Breast epithelium (tissue), 4 donors: ENCODE data around the gene GRB14. TPM values are rescaled to one million over a fixed set of nuclear protein-coding genes. Genes with fewer than 3 reads are reported as not detected.

Experiments
- DNase-seq, 2 donors: peaks; one replicate each; pipeline ENCODE4 v3.0.0-alpha.2; 2019; ENCODE audit warnings: low spot score in 2 of 2
- H3K27ac ChIP-seq, 2 donors: fragments of 200-600 bp; sonication (generic) in 1 of 2; one replicate each; pipeline ENCODE4 v1.5.1; 2016 to 2019; ENCODE audit warnings: mild to moderate bottlenecking in 1 of 2
- H3K27me3 ChIP-seq, 2 donors: fragments of 200-600 bp; sonication (generic) in 1 of 2; one replicate each; pipeline versions ENCODE4 v1.5.1 to v1.6.0; 2017 to 2019; ENCODE audit warnings: control low read depth in 1 of 2, mild to moderate bottlenecking in 1 of 2
- H3K36me3 ChIP-seq: fragments of 200-600 bp; one replicate; pipeline ENCODE4 v1.5.1; 2019
- H3K4me1 ChIP-seq, 2 donors: fragments of 200-600 bp; sonication (generic); one replicate each; pipeline ENCODE4 v1.5.1; 2016 to 2019; ENCODE audit warnings: control low read depth in 1 of 2
- H3K4me3 ChIP-seq, 3 donors: fragments of 200-600 bp; sonication (generic); 1 replicate in 2 of 3; 2 replicates in 1 of 3; pipeline ENCODE4 v1.5.1; 2016 to 2019; ENCODE audit warnings: mild to moderate bottlenecking in 3 of 3, moderate library complexity in 2 of 3
- H3K9me3 ChIP-seq, 2 donors: fragments of 200-600 bp; sonication (generic) in 1 of 2; one replicate each; pipeline ENCODE4 v1.5.1; 2016 to 2019; ENCODE audit warnings: control low read depth in 1 of 2
- POLR2A ChIP-seq: fragments of 450-650 bp; IDR thresholded peaks from one replicate; pipeline ENCODE4 v1.6.1; 2016; ENCODE audit warnings: antibody characterized with exemption, mild to moderate bottlenecking, moderate library complexity
- POLR2AphosphoS5 ChIP-seq, 3 donors: sonication (generic); formaldehyde crosslinking; IDR thresholded peaks; one replicate each; pipeline ENCODE4 v1.6.1; 2017; ENCODE audit warnings: antibody characterized with exemption in 3 of 3
- intact Hi-C: fragments of 100-400 bp; cut with DNase I; formaldehyde crosslinking; loops from one replicate; pipeline ENCODE4 v1.15.1; 2023; ENCODE audit warnings: low total_unique reads
- total RNA-seq, 3 donors: library from RNA; depleted of rRNA; stranded (reverse); fragments of >200 nt; gene quantifications; one replicate each; pipeline ENCODE4 v1.1.0, GENCODE V29; 2016
- TF ChIP-seq, protein P1 (sequence below), 3 donors: fragments of 450-650 bp; IDR thresholded peaks; one replicate each; pipeline ENCODE4 v1.5.1; 2016 to 2017; ENCODE audit warnings: antibody characterized with exemption in 3 of 3, mild to moderate bottlenecking in 3 of 3, moderate library complexity in 3 of 3

Gene GRB14
- total RNA-seq, 3 donors from 2014 or later = 2.5 to 13.1 (median 4.6) TPM

DNA sequence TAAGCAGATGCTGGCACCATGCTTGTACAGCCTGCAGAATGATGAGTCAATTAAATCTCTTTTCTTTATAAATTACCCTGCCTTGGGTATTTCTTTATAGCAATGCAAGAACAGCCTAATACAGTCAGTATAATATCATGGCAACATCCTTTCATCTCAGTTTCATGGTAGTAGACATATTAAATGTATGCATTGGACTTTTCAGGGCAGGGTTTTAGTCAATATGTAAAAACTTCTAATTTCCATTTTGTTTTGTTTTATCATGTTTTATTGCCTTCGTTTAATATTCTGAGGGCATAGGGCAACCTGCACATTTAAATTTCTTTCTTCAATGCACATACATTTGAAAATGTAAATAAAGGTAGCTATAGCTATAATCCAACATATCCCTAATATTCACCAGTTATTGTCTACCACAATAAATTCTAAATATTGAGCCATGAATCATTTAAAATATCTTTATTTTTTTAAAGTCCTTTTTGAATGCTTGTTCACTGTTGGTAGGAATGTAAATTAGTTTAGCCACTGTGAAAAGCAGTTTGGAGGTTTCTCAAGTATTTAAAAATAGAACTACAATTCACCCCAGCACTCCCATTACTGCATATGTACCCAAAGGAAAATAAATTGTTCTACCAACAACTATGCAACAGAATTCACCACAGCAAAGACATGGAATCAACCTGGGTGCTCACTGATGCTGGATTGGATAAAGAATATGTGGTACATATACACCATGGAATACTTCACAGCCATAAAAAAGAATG lies 41.8 kb upstream of the GRB14 start:
- H3K27ac ChIP-seq = no peak overlapping the region
- H3K9me3 ChIP-seq = no peaks in the 10 kb centered on the region
- DNase-seq = no peak
- TF ChIP-seq, protein P1, sequence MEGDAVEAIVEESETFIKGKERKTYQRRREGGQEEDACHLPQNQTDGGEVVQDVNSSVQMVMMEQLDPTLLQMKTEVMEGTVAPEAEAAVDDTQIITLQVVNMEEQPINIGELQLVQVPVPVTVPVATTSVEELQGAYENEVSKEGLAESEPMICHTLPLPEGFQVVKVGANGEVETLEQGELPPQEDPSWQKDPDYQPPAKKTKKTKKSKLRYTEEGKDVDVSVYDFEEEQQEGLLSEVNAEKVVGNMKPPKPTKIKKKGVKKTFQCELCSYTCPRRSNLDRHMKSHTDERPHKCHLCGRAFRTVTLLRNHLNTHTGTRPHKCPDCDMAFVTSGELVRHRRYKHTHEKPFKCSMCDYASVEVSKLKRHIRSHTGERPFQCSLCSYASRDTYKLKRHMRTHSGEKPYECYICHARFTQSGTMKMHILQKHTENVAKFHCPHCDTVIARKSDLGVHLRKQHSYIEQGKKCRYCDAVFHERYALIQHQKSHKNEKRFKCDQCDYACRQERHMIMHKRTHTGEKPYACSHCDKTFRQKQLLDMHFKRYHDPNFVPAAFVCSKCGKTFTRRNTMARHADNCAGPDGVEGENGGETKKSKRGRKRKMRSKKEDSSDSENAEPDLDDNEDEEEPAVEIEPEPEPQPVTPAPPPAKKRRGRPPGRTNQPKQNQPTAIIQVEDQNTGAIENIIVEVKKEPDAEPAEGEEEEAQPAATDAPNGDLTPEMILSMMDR (IDR thresholded peaks at IDR 0.05) = no peak
- TF ChIP-seq POLR2AphosphoS5 (IDR thresholded peaks at IDR 0.05) (no peak), POLR2A (no peak)
- no peaks in the 10 kb centered on the region for H3K4me1 ChIP-seq
- H3K4me3 ChIP-seq = no peak overlapping the region
- intact Hi-C loops = no loop called here
- no peaks in the 10 kb centered on the region for H3K36me3 ChIP-seq
- H3K27me3 ChIP-seq = no peaks in the 10 kb centered on the region

DNA sequence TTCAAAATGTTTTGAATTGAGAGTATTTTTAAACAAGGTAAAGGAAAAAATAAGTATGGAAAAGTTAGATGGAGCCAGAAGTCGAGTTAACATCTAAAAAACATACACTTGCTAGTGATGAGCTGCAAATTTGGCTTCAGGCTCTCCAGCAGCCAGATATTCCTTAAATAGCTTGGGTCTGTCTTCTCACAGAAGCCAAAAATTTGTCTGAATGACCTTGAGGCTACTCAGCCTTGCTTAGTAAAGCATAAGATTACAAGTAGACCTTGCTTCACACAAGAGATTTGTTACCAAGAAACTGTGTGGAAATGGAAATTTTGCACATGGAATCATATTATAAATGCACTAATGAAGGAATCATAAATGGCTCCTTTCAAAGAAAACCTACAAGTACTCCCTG lies 40.8 kb upstream of the GRB14 start:
- no peaks in the 10 kb centered on the region for H3K4me1 ChIP-seq
- no peaks in the 10 kb centered on the region for H3K36me3 ChIP-seq
- TF ChIP-seq, protein P1 (IDR thresholded peaks at IDR 0.05) = no peak
- no peak for TF ChIP-seq POLR2AphosphoS5 (IDR thresholded peaks at IDR 0.05)
- TF ChIP-seq POLR2A = no peak
- DNase-seq = no peak
- H3K27me3 ChIP-seq = no peaks in the 10 kb centered on the region
- no peak overlapping the region for H3K4me3 ChIP-seq
- H3K27ac ChIP-seq = no peak overlapping the region
- intact Hi-C loops = no loop called here
- H3K9me3 ChIP-seq = no peaks in the 10 kb centered on the region

DNA sequence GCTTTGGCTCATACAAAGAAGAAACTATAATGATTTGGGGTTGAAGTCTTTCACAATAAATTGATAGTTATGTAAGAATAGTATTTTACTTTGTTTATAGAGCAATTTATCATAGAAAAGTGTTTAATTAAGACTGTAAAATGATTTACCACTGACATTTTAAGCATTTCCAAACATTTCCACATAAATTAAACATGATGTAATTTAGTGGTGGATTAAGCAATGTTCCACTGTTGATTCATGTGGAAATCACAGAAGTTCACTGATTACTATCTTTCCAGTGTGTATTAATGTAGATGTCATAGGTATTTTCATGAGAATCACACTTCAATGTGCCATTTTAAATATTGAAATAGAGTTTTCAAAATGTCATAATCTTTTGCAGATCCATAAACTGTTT lies 40.1 kb upstream of the GRB14 start:
- Histone ChIP-seq H3K27me3 (no peaks in the 10 kb centered on the region), H3K4me1 (no peaks in the 10 kb centered on the region), H3K27ac (no peak overlapping the region), H3K9me3 (no peaks in the 10 kb centered on the region), H3K4me3 (no peak overlapping the region), H3K36me3 (no peaks in the 10 kb centered on the region)
- TF ChIP-seq, protein P1 (IDR thresholded peaks at IDR 0.05) = no peak
- TF ChIP-seq POLR2AphosphoS5 (IDR thresholded peaks at IDR 0.05) (no peak), POLR2A (no peak)
- no peak for DNase-seq
- intact Hi-C loops = no loop called here

DNA sequence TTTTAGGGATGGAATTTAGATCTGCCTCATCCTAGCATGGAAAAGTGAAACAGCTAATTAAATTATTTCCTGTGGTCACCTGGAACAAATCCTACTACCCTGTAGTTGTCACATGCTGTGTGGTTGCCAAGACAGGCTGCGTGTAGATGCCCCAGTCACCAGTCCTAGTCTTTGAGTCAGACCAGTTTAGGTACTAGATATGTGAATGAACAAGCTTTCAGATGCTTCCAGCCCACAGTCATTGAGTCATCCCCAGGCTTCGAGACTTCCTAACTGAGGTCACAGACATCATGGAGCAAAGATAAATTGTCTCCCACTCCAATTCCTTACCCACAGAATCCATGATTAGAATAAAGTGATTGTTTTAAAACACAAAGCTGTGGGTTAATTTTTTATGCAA lies 35.8 kb upstream of the GRB14 start:
- TF ChIP-seq POLR2AphosphoS5 (IDR thresholded peaks at IDR 0.05) (no peak), POLR2A (no peak)
- TF ChIP-seq, protein P1 (IDR thresholded peaks at IDR 0.05) = no peak
- intact Hi-C loops = no loop called here
- Histone ChIP-seq H3K4me3 (no peak overlapping the region), H3K27ac (no peak overlapping the region), H3K4me1 (no peaks in the 10 kb centered on the region), H3K36me3 (no peaks in the 10 kb centered on the region), H3K27me3 (no peaks in the 10 kb centered on the region), H3K9me3 (no peaks in the 10 kb centered on the region)
- no peak for DNase-seq

DNA sequence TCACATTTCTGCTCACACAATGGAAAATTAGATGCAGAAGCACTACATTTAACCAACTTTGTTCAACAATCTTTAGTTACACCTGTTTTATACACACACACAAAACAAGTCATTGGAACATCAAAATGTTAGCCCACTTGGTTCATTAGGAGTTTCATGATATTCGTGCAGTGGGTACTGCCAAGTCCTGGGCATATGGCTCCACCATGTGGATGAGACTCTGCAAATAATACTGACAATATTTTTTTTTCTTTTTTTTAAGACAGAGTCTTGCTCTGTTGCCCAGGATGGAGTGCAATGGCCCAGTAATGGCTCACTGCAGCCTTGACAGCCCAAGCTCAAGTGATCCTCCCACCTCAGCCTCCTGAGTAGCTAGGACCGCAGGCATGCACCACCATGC lies 34.5 kb upstream of the GRB14 start:
- H3K4me1 ChIP-seq = no peaks in the 10 kb centered on the region
- no peak overlapping the region for H3K4me3 ChIP-seq
- H3K36me3 ChIP-seq = no peaks in the 10 kb centered on the region
- intact Hi-C loops = no loop called here
- no peak overlapping the region for H3K27ac ChIP-seq
- TF ChIP-seq POLR2AphosphoS5 (IDR thresholded peaks at IDR 0.05) (no peak), POLR2A (no peak)
- TF ChIP-seq, protein P1 (IDR thresholded peaks at IDR 0.05) = no peak
- DNase-seq = no peak
- H3K9me3 ChIP-seq = peaks cover 0 to 8% of the 10 kb centered on the region in 2 donors
- H3K27me3 ChIP-seq = no peaks in the 10 kb centered on the region
